ENCODE results near the gene DUS1L.

The DUS1L gene

DNA sequence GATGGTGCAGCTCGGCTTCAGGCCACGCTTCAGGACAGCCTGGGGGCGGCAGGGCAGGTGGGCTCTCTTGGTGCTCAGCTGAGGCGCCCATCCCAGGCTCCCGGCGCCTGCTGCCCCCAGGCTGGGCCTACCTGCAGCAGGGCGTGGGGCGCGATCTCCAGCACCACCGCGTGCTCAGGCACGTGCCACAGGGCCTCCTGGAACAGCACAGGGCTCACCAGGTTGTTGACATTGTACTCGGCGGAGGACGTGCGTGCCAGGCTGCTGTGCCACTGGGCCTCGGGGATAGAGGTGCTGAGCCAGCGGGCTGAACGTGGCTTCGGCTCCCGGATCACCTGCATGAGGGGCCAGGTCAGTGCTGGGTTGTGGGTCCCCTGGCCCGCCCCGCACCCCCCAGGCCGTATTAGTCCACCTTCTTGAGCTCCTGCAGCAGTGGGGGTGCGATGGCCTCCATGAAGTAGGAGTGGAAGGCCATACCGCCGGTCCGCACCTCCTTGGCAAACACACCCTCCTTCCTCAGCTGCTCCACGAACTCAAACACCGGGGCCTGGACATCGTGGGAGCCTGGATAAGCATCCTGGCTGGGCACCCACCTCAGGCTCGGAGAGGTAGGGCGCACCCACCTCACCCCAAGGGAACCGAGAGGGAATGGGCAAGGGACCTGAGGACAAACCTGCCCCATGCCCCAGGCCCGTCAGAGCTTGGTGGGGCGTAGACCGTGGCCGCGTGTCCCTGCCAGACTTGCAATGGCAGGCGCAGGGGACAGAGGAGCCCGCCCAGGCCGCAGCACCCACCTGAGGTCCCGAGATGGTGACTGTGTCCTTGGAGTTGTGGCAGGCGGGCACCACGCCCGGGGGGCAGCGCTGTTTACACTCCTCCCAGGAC, 23.5 kb upstream of the DUS1L start:
- no peak for DNase-seq (ENCODE audit: low read depth in 2 of 2, low spot score in 1 of 2)

DNA sequence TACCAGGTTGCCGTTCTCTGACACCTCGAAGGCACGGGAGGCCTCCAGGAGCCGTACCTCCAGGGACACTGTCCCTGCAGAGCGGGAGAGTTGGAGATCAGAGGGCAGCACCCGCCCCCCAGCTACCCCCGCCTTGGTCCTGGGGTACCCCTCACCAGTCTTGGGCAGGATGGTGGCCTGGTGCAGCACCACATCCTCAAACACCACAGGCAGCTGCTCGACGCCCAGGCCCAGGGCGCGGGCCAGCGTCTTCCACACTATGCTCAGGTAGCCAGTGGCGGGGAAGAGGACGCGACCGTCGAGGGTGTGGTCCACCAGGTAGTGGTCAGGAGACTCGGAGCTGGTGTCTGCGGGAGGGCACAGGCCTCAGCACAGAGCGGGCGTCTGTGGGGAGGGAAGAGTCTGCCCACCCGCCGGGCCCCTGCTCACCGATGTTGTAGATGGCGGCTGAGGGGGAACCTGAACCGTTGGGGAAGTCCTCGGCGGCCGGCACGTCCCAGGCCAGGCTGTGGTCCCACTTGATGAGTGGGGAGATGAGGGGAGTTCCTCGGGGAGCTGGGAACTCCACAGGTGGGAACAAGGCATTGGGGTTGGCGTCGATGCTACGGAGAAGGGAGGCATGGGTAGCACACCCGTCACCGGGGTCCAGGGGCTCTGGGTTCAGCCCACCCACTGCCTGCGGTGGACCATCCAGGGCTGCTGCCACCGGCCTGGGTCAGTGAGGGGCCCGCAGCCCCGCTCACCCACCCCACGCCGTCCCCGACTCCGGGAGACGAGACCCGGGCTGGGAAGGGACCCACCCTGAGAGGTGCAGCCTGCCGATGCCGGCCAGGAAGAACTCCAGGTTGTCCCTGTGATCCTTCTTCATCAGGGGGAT, 22.6 kb upstream of the DUS1L start:
- no peak for DNase-seq (ENCODE audit: low read depth in 2 of 2, low spot score in 1 of 2)

DNA sequence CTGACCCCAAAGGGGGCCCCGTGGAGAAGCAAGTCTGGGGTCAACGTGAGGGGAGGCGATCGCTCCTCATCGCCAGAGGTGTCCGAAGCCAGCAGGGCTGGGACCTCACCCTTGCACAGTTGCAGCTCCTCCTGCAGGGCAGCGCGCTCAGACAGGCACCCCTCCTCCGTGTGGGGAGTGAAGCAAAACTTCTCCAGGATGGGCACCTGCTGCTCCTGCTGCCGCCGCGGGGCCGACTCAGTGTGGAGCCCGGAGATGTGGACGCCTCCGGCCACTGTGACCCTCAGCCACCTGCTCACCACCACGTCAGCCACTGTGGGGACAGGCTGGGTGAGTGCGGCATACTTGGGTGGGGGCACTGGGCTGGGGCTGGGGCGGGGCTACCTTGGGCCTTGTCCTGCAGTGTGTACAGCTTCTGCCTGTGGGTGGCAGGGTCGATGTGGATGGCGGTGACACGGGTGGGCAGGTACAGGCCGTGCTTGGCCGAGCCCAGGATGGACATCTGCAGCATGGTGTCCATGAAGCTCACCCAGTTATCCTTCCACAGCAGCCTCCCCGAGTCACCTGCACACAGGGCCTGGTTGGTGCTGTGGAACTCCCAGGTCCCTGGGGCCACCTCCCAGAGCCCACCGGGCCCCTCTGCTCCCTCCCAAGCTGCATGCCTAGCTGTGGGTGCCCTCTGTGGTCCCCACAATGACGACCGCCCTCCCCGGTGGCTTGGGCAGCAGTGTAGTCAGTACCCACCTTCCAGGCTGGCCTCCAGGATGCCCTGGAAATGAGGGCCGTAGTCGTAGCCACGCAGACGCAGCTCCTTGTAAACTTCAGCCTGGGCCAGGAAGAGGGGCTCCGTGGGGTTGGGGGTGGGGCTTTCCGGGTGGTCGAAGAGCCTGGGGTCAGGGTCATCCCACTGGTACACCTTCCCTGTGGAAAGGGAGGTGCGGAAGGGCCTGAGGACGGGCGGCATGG, 21.6 kb upstream of the DUS1L start:
- no peak for DNase-seq (ENCODE audit: low read depth in 2 of 2, low spot score in 1 of 2)

DNA sequence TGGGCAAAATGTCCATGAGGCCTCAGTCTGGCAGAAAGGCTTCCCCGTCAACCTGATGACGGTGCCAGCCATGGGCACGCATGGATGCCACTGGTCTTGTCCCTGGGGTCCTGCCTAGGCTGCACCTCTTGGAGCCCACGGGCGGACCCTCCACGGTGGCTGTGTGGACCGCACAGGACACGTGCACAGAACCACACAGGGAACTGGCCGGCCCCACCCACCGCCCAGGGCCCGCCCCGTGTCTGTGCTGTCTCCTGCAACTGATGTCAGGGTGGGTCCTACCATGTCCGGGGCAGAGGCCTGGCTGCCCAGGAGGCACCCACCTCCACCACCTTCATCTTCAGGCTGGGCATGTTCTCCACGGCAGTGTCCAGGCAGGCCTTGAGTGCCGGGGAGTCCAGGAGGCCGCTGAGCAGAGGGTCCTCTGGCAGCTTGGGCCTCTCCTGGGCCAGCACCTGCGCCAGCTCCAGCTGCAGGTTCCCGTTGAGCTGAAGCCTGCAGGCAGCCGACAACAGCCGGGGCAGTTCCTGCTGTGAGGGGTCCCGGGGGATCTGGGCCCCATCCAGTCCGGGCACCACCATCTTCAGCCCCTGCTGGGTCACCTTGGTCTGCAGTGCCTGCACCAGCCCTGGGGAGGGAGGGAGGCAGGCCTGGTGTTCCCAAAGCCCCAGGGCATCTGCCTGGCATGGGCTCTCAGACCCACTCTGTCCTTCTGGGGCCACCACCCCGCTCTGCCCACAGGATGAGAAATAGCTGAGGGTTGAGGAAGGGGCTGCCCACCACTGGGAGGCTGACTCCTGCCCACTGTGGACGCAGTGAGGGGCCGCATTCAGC, 20.5 kb upstream of the DUS1L start:
- DNase-seq (ENCODE audit: low read depth in 2 of 2, low spot score in 1 of 2), result no peak

DNA sequence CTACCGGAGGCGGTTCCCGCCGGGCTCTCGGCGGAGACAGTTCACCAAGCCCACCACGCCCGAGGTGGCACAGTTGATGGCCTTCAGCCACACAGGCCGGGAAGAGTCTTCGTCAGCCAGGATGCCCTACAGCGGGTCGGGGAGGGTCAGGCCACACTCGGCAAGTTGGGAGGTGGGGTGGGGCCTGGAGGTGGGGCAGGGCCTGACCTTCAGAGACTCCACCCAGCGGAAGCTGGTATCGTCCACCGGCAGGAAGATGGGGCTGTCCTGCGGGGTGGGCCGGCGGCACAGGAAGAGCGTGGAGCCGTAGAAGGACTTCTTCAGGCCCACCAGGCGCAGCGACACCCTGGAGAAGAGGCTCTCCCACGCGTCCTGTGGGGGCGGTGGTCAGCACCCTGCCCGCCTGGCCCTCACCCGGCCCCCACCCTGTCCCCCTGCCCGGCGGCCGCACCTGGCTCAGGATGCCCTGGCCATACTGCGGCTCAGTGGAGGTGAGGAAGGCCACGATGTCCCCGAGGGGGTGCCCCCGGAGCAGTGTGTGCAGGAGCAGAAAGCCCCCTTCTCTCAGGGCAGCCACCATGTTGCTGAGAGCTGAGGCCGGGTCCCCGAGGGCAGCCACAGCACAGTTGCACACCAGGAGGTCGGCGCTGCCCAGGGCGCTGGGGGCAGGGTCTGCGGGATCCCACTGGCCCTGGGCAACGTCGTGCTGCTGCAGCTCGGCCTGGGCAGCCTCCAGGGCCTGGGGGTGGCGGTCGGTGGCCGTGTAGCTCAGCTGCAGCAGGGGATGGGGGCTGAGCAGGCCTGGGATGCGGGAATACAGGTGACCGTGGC, 19.6 kb upstream of the DUS1L start:
- DNase-seq (ENCODE audit: low read depth in 2 of 2, low spot score in 1 of 2), result no peak

DNA sequence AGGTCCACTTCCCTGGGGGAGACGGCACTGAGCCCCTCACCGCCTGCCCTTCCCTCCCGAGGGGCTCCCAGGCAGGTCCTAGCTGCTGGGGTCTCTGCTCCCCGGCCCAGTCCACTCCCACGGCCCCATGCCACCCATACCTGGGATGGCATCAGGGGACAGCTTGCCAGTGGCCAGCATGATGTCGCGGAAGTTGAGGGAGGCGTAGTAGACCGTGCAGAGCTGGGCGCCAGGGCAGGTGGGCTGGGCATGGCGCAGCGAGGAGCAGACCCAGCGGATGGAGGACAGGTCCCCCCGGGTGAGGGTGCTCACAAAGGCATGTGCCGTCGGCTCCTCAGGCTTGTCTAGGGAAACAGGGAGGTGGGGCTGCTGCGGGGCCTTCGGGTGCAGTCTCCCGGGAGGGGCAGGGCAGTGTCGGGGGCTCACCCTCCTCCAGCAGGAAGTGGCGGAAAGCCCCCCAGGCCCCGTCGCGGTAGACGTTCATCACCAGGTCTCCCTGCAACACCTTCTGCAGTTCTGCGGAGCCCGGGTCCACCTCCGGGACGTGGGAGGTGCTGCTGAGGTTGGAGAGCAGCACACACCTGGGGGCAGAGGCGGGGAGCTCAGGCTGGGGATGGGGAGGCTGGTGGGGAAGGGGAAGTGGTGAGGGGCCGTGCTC, 18.9 kb upstream of the DUS1L start:
- DNase-seq (ENCODE audit: low read depth in 2 of 2, low spot score in 1 of 2), result no peak

DNA sequence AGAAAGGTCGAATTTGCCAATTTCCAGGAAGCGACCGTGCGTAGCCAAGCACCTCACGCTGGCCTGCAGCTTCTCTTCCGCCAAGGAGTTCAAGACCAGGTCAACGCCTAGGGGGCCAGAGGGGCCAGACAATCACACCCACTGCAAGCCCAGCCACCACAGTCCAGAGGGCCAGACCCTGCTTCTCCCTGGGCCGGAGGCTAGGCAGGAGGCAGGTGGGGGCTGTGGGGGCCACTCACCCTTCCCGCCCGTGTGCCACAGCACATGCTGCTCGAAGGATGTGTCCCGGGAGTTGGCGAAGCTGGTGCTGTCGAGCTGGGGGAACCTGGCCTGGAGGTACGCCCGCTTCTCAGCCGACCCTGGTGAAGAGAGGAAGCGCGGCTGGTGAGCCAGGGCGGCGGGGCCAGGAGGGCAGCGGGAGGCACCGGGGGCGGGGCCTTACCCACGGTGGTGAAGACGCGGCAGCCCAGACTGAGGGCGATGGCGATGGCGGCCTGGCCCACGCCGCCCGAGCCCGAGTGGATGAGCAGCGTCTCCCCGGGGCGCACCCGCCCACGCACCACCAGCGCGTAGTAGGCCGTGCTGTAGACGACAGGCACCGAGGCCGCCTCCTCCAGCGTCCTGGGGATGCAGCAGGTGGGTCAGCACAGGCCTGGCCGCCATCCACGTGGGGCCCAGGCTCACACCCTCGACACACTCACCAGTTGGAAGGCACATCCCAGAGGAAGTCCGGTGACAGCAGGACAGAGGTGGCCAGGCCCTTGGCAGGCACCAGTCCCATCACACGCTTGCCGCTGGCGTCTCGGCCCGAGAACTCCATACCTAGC, 18.1 kb upstream of the DUS1L start:
- no peak for DNase-seq (ENCODE audit: low read depth in 2 of 2, low spot score in 1 of 2)

DNA sequence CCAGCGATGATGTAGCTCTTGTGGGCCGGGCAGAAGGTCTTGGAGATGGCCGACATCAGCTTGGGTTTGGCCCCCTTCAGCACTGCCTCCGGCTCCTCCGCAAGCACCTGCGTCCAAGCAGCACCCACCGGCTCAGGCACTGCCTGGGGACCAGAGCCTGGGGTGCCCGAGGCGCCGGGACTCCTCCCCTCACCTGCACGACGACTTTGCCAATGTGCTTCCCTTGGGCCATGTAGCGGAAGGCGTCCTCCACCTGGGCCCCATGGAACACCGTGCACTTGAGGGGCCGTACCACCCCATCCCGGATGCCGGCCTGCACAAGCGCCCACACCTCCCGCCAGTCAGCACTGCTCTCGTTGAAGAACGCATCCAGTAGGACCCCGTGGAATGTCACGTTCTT, 17.4 kb upstream of the DUS1L start:
- no peak for DNase-seq (ENCODE audit: low read depth in 2 of 2, low spot score in 1 of 2)

DNA sequence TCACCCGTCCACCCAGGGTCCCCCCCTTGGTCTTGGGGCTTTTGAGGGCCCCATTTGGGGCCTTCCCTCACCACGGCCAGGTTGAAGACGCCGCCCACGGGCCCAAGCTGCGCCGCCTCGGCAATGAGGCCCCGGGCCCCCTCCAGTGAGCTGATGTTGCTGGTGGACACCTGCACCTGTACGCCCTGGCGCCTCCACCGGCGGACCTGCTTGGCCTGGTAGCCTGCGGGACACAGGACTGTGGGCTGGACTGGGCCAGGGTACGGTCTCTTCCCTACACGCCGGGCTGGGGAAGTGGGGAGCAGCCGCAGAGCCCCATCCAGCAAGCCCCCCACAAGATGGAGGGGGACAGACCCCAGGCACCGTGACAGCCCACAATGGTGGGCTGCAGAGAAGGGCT, 16.9 kb upstream of the DUS1L start:
- DNase-seq (ENCODE audit: low read depth in 2 of 2, low spot score in 1 of 2), result no peak

DNA sequence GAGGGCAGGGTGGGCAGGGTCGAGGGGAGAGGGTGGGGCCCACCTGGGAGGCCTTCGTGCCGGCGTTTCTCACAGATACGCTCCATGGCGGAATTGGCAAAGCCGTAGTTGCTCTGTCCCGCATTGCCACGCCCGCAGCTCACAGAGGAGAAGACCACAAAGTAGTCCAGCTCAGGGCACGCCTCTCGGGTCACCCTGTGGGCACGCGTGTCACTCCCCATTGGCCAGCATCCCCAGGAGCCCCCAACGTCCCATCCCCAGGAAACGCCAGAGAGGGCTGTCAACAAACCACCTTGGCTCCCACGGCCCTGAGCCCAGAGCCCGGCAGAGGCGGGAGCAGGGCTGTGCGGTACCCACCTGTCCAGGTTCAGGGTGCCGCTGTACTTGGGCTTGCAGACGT, 16.4 kb upstream of the DUS1L start:
- DNase-seq (ENCODE audit: low read depth in 2 of 2, low spot score in 1 of 2), result no peak

DNA sequence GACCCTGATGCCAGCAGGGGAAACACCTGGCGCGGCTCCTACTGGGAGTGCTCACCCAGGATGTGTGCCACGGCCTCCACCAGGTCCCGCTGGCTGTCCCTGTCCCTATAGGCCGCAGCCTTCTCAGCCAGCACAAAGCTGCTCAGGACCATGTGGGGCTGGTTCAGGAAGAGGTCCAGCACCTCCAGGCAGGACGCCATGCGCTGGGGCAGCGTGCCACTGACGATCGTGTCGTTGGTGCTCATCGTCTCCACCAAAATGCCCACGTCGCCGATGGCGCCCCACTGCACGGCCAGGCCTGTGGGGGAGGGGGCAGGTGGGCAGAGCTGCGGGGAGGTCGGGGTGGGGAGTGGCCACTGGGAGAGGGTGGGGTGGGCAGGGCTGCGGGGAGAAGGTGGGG, 15.9 kb upstream of the DUS1L start:
- no peak for DNase-seq (ENCODE audit: low read depth in 2 of 2, low spot score in 1 of 2)

DNA sequence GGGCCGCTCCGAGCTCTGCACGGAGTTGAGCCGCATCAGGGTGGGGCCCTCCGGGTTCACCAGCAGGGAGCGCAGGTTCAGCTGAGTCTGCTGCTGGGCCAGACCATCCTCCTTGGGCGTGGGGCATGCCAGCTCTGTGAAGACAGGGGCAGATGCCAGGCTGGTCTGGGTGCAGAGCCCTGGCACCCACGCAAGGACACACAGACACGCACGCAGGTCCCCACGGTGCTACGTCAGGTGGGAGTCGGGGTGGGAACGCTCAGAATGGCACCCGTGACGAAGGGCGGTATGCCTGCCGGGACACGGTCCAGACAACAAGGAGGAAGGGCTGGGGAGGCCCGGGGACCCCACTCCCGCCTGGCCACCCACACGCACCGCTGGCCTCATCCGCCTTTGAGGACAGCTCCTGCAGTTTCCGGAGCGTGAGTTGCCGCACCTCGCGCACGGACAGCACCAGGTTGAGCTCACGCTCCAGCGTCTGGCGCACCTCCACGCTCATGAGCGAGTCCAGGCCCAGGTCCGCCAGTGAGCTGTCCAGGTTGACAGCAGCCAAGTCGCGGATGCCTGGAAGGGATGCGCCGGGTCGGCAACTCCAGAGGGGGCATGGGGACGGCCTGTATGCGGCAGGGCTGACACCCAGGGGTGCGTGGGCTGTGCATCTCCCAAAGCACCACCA, 15.3 kb upstream of the DUS1L start:
- DNase-seq (ENCODE audit: low read depth in 2 of 2, low spot score in 1 of 2), result no peak

DNA sequence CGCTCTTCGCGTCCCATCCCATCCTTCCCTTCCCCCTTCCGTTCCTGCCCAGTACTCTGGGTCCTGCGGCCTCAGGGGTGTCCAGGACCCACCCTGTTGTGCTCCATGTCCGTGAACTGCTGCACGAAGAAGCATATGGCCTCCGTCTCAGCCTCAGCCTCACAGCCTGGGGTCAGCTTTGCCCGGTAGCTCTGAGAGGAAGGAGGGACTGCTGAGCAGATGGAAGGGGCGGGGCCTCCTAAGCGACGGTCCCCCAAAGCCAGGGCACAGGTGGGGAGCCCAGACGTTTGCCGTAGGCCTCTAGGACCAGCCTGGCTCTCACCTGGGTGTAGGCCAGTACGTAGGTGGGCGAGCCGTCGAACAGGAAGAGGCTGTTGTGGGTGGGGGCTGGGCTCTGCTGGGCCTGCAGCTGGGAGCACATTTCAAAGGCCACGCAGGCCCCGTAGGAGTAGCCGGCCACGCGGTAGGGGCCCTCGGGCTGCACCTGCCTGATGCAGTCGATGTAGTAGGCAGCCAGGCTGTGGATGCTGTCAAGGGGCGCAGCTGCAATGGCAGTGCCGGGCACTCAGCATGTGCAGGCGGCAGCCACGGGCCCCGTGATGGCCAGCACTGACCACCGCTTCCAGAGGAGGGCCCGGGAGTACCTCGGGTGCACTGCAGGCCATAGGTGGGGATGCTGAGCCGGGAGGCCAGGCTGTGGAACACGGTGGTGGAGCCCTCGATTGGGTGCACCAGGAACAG, 14.6 kb upstream of the DUS1L start:
- DNase-seq (ENCODE audit: low read depth in 2 of 2, low spot score in 1 of 2), result no peak

DNA sequence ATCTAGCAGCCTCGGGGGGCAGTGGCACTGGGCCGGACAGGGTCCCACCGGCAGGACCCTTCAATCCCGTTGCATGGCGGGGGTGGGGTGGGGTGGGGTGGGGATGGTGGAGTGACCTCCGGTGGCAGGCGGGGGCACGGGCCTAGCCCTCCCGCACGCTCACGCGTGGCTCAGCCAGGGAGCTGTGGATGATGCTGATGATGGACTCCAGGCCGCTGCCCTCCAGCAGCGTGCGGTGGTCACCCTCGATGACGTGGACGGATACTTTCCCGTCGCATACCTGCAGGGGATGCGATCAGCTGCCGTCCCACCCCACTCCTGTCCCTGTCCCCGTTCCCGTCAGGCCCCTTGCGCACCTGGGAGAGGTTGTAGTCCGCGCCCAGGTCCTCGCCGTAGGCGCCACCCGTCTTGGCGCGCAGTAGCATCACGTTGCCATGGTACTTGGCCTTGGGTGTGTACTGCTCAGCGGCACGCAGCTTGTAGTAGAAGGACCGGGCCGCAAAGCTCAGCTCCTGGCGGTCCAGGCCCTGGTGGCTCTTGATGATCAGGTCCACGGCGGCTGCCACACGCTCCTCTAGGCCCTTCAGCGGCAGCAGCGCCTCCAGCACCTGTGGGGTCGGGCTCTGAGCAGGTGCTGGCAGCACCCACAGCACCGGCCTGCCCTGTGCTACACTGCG, 13.5 kb upstream of the DUS1L start:
- no peak for DNase-seq (ENCODE audit: low read depth in 2 of 2, low spot score in 1 of 2)

DNA sequence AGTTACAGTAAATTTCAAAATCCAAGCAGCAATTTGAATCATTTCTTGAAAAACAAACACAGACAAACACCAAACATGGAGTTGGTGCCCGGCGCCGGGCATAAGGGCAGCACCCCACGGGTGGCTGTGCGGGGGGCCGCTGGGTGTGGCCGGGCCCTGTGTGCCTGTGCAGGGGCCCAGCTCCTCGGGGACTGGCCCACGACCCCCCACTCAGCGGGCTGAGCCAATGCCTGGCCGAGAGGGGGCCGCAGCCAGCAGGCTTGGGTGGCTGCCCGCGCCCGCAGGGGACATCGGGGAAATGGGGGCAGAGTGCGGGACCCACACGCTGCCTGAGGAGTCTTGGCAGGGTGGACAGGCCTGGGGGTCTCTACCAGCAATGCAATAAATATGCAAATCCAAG, 12.8 kb upstream of the DUS1L start:
- no peak for DNase-seq (ENCODE audit: low read depth in 2 of 2, low spot score in 1 of 2)

Measured in stimulated activated CD8-positive, alpha-beta memory T cell treated with anti-CD3 and anti-CD28 coated beads, Interleukin-4, amount 100 ng/mL, for 1 hour (primary cell).